Measurements from ENCODE around the gene NTSR1. TPM values are rescaled to one million over a fixed set of nuclear protein-coding genes. Genes with fewer than 3 reads are reported as not detected.
A peak's percentile ranks its signal among the peaks of the same experiment; 100 is the strongest.

The NTSR1 gene
- total and polyA plus RNA-seq, 2 experiments from 2014 or later = 0.15 to 1.4 TPM

DNA sequence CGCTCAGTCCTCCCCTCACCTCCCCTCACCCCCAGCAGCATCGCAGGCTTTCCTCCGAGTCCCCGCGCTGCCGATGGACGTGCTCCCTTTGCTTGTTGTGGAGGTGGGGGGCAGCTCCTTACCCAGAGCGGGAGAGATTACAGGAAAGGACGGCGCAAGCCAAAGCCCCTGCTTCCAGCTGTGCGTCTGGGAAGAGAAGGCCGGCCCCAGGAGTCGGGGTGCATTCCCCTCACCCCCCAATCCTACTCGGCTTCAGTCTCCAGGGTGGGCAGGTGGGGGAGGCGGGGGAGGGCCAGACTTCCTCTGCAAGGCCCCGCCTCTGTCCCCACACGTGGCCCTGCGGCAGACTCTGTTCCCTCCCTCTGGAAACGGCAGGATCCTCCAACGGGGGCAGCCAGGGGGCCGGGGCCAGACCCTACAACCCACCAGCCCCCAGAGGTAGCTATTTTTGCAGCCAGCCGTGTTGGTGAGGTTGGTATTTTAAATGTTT is 43.6 kb downstream of the NTSR1 start (continued):
- no peak for TF ChIP-seq JUNB (IDR thresholded peaks at IDR 0.05; ENCODE audit: unreplicated experiment)
- no peak for TF ChIP-seq EZH2 (IDR thresholded peaks at IDR 0.05; ENCODE audit: low read depth, unreplicated experiment)

DNA sequence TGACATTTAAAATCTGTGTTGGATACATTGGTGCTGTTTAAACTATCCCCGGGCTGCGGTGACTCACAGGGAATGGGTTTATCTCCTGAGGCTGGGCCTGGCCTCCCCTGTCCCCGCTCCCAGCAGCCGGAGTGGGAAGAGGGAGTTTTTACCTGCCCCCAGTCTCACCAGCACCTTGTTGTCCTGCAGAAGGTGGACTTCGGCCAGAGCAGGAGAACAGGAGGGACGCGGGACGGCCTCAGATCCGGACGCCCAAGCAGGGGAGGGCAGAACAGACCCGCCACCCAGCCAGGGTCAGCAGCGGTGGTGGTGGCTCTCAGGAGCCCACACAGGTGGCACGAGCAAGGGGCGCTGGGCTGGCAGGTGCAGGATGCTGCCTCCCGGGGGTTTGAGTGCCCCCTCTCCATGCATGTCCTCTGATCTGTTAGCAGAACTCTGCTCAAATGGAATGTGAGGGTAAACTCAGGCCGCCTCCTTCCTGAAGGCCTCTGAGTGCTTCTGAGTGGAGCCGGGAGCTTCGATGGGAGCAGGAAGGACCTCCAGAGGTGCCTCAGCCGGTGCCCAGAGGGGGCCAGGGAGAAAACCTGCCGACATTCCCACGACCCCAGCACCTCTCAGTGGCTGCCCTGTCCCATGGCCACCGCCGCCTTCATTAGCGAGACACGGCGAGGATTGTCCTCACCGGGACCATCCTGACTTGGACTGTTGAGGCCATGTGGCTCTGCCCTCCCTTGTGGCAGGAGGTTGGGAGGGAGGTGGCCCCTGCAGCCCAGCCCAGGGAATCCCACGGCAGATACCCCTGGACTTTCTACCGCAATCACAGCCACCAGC is 44.2 kb downstream of the NTSR1 start:
- Histone ChIP-seq H3K27ac (ENCODE audit: low read depth) (no peak overlapping the region), H3K4me1 (ENCODE audit: insufficient read depth) (peaks cover 9% of the 10 kb centered on the region; the same call in 1 of the 2 replicates), H3K4me2 (0 out of 2 replicates have a peak overlapping the region, but pooled peaks have one; percentile 26), H4K20me1 (replicated peaks; ENCODE audit: insufficient read depth) (no peaks in the 10 kb centered on the region), H3K79me2 (replicated peaks; ENCODE audit: insufficient read depth) (no peaks in the 10 kb centered on the region), H3K36me3 (ENCODE audit: insufficient read depth) (no peaks in the 10 kb centered on the region), H3K4me3 (no peak overlapping the region), H3K27me3 (ENCODE audit: insufficient read depth) (no peaks in the 10 kb centered on the region), H3K9me2 (ENCODE audit: insufficient read depth) (no peaks in the 10 kb centered on the region), H2AFZ (peak overlapping the region; percentile 91), H3F3A (replicated peaks; ENCODE audit: low read depth) (0 out of 2 replicates have a peak, but pooled peaks cover 3% of the 10 kb centered on the region)
- ATAC-seq = peak; percentile 40
- DNase-seq (ENCODE audit: low spot score) = no peak
- Mint-ChIP-seq H3K27ac (no peak overlapping the region), H3K36me3 (ENCODE audit: low read depth) (no peaks in the 10 kb centered on the region), H3K9me3 (no peaks in the 10 kb centered on the region), H3K27me3 (ENCODE audit: insufficient read depth, low read depth, poor library complexity) (peaks cover 9% of the 10 kb centered on the region), H3K4me3 (no peak overlapping the region), H3K4me1 (peaks cover 14% of the 10 kb centered on the region)
- TF ChIP-seq JUNB (IDR thresholded peaks at IDR 0.05; ENCODE audit: unreplicated experiment) = no peak
- no peak for TF ChIP-seq EZH2phosphoT487 (IDR thresholded peaks at IDR 0.05; ENCODE audit: unreplicated experiment)
- TF ChIP-seq, protein P1, sequence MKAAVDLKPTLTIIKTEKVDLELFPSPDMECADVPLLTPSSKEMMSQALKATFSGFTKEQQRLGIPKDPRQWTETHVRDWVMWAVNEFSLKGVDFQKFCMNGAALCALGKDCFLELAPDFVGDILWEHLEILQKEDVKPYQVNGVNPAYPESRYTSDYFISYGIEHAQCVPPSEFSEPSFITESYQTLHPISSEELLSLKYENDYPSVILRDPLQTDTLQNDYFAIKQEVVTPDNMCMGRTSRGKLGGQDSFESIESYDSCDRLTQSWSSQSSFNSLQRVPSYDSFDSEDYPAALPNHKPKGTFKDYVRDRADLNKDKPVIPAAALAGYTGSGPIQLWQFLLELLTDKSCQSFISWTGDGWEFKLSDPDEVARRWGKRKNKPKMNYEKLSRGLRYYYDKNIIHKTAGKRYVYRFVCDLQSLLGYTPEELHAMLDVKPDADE (IDR thresholded peaks at IDR 0.05) = no peak
- TF ChIP-seq, protein P2, sequence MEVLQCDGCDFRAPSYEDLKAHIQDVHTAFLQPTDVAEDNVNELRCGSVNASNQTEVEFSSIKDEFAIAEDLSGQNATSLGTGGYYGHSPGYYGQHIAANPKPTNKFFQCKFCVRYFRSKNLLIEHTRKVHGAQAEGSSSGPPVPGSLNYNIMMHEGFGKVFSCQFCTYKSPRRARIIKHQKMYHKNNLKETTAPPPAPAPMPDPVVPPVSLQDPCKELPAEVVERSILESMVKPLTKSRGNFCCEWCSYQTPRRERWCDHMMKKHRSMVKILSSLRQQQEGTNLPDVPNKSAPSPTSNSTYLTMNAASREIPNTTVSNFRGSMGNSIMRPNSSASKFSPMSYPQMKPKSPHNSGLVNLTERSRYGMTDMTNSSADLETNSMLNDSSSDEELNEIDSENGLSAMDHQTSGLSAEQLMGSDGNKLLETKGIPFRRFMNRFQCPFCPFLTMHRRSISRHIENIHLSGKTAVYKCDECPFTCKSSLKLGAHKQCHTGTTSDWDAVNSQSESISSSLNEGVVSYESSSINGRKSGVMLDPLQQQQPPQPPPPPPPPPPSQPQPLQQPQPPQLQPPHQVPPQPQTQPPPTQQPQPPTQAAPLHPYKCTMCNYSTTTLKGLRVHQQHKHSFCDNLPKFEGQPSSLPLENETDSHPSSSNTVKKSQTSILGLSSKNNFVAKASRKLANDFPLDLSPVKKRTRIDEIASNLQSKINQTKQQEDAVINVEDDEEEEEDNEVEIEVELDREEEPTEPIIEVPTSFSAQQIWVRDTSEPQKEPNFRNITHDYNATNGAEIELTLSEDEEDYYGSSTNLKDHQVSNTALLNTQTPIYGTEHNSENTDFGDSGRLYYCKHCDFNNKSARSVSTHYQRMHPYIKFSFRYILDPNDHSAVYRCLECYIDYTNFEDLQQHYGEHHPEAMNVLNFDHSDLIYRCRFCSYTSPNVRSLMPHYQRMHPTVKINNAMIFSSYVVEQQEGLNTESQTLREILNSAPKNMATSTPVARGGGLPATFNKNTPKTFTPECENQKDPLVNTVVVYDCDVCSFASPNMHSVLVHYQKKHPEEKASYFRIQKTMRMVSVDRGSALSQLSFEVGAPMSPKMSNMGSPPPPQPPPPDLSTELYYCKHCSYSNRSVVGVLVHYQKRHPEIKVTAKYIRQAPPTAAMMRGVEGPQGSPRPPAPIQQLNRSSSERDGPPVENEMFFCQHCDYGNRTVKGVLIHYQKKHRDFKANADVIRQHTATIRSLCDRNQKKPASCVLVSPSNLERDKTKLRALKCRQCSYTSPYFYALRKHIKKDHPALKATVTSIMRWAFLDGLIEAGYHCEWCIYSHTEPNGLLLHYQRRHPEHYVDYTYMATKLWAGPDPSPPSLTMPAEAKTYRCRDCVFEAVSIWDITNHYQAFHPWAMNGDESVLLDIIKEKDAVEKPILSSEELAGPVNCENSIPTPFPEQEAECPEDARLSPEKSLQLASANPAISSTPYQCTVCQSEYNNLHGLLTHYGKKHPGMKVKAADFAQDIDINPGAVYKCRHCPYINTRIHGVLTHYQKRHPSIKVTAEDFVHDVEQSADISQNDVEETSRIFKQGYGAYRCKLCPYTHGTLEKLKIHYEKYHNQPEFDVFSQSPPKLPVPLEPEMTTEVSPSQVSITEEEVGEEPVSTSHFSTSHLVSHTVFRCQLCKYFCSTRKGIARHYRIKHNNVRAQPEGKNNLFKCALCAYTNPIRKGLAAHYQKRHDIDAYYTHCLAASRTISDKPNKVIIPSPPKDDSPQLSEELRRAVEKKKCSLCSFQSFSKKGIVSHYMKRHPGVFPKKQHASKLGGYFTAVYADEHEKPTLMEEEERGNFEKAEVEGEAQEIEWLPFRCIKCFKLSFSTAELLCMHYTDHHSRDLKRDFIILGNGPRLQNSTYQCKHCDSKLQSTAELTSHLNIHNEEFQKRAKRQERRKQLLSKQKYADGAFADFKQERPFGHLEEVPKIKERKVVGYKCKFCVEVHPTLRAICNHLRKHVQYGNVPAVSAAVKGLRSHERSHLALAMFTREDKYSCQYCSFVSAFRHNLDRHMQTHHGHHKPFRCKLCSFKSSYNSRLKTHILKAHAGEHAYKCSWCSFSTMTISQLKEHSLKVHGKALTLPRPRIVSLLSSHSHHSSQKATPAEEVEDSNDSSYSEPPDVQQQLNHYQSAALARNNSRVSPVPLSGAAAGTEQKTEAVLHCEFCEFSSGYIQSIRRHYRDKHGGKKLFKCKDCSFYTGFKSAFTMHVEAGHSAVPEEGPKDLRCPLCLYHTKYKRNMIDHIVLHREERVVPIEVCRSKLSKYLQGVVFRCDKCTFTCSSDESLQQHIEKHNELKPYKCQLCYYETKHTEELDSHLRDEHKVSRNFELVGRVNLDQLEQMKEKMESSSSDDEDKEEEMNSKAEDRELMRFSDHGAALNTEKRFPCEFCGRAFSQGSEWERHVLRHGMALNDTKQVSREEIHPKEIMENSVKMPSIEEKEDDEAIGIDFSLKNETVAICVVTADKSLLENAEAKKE (CRISPR knock-in tag; IDR thresholded peaks at IDR 0.05) = no peak
- no peak for TF ChIP-seq ZNF331 (CRISPR knock-in tag; IDR thresholded peaks at IDR 0.05; ENCODE audit: low read depth)
- TF ChIP-seq, protein P3, sequence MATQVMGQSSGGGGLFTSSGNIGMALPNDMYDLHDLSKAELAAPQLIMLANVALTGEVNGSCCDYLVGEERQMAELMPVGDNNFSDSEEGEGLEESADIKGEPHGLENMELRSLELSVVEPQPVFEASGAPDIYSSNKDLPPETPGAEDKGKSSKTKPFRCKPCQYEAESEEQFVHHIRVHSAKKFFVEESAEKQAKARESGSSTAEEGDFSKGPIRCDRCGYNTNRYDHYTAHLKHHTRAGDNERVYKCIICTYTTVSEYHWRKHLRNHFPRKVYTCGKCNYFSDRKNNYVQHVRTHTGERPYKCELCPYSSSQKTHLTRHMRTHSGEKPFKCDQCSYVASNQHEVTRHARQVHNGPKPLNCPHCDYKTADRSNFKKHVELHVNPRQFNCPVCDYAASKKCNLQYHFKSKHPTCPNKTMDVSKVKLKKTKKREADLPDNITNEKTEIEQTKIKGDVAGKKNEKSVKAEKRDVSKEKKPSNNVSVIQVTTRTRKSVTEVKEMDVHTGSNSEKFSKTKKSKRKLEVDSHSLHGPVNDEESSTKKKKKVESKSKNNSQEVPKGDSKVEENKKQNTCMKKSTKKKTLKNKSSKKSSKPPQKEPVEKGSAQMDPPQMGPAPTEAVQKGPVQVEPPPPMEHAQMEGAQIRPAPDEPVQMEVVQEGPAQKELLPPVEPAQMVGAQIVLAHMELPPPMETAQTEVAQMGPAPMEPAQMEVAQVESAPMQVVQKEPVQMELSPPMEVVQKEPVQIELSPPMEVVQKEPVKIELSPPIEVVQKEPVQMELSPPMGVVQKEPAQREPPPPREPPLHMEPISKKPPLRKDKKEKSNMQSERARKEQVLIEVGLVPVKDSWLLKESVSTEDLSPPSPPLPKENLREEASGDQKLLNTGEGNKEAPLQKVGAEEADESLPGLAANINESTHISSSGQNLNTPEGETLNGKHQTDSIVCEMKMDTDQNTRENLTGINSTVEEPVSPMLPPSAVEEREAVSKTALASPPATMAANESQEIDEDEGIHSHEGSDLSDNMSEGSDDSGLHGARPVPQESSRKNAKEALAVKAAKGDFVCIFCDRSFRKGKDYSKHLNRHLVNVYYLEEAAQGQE (IDR thresholded peaks at IDR 0.05; ENCODE audit: unreplicated experiment) = no peak
- TF ChIP-seq STAT1 (IDR thresholded peaks at IDR 0.05; ENCODE audit: unreplicated experiment) = no peak
- no peak for TF ChIP-seq NANOG (IDR thresholded peaks at IDR 0.05; ENCODE audit: borderline replicate concordance)
- TF ChIP-seq CREB1 (CRISPR knock-in tag; IDR thresholded peaks at IDR 0.05; ENCODE audit: low read depth) = no peak
- no peak for TF ChIP-seq POLR2AphosphoS5 (IDR thresholded peaks at IDR 0.05; ENCODE audit: low read depth)

All from GM23338 (cell line).